ENCODE data around the gene PDE11A.

PDE11A gene

DNA sequence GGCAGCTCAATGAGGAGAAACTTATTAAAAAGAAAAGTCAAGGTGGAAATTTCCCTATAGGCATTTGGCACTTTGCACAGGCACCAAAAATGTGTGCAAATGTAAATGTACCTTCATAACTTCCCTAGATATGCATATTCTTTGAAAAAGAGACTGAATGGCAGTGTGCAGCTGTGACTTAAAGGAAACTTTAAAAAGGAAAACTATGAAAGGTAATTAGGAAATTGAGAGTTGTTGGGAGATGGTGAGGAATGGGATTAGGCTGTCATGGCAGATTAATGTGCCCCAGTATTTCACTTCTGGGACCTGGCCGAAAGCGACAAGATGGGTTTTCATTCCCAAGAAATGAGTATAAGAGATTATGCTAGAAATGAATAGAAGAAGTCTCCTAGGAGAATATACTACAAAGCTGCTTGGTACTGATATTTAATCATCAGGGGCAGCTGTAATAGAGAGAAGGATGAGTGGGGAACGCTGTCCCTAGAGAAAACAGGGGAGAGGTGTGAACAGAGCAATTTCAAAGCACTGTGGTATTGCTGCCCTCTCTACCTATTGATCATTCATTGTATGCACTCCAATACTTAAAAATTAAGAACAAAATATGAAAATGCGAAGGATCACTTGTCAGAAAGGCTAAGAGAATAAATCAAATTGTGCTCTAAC lies 366.9 kb downstream of the PDE11A start:
- no peaks in the 10 kb centered on the region for H4K20me1 ChIP-seq (ENCODE audit: low read depth, low read length)
- TF ChIP-seq, protein P1, sequence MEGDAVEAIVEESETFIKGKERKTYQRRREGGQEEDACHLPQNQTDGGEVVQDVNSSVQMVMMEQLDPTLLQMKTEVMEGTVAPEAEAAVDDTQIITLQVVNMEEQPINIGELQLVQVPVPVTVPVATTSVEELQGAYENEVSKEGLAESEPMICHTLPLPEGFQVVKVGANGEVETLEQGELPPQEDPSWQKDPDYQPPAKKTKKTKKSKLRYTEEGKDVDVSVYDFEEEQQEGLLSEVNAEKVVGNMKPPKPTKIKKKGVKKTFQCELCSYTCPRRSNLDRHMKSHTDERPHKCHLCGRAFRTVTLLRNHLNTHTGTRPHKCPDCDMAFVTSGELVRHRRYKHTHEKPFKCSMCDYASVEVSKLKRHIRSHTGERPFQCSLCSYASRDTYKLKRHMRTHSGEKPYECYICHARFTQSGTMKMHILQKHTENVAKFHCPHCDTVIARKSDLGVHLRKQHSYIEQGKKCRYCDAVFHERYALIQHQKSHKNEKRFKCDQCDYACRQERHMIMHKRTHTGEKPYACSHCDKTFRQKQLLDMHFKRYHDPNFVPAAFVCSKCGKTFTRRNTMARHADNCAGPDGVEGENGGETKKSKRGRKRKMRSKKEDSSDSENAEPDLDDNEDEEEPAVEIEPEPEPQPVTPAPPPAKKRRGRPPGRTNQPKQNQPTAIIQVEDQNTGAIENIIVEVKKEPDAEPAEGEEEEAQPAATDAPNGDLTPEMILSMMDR (IDR thresholded peaks at IDR 0.05; ENCODE audit: insufficient read depth, low read length, poor library complexity, severe bottlenecking), result no peak
- TF ChIP-seq EZH2phosphoT487 (conservative IDR thresholded peaks at IDR 0.05; ENCODE audit: low read length), result no peak
- H3K36me3 ChIP-seq (ENCODE audit: low read length), result no peaks in the 10 kb centered on the region
- no peak overlapping the region for H2AFZ ChIP-seq (ENCODE audit: low read depth, low read length, severe bottlenecking)
- no peak overlapping the region for H3K9ac ChIP-seq (ENCODE audit: low read length)
- no peak overlapping the region for H3K4me2 ChIP-seq (ENCODE audit: low read depth, low read length, poor library complexity, severe bottlenecking)
- no peaks in the 10 kb centered on the region for H3K79me2 ChIP-seq (ENCODE audit: insufficient read depth, low read length)
- H3K27ac ChIP-seq (ENCODE audit: low read depth, low read length), result no peak overlapping the region
- H3K27me3 ChIP-seq (ENCODE audit: low read length), result no peaks in the 10 kb centered on the region
- no peaks in the 10 kb centered on the region for H3K9me2 ChIP-seq (replicated peaks; ENCODE audit: insufficient read depth, low read length)
- H3F3A ChIP-seq (ENCODE audit: insufficient read depth), result no peaks in the 10 kb centered on the region
- H3K4me3 ChIP-seq (ENCODE audit: insufficient read depth, low read length, poor library complexity, severe bottlenecking), result no peak overlapping the region
- H3K9me3 ChIP-seq (ENCODE audit: insufficient read depth, low read length), result no peaks in the 10 kb centered on the region

DNA sequence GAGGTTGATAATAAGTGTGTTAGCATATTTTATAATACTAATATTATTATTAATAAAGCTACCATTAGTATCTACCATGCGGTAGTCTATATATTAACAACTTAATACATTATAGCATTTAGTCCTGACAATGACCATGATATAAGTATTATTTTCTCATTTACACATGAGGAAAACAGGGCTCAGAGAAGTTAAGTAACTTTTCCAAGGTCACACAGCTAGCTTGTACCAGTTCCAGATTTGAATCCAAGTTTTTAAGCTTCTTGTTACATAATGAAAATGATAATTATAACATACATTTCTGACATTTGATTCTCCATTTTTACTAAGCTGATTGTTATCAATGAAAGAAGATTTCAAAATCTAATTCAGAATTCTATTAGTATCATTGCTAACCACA lies 369.4 kb downstream of the PDE11A start:
- H3K9me2 ChIP-seq (replicated peaks; ENCODE audit: insufficient read depth, low read length), result no peaks in the 10 kb centered on the region
- H4K20me1 ChIP-seq (ENCODE audit: low read depth, low read length), result no peaks in the 10 kb centered on the region
- H3K4me3 ChIP-seq (ENCODE audit: insufficient read depth, low read length, poor library complexity, severe bottlenecking), result no peak overlapping the region
- no peaks in the 10 kb centered on the region for H3F3A ChIP-seq (ENCODE audit: insufficient read depth)
- H3K27me3 ChIP-seq (ENCODE audit: low read length), result no peaks in the 10 kb centered on the region
- H3K9ac ChIP-seq (ENCODE audit: low read length), result no peak overlapping the region
- no peaks in the 10 kb centered on the region for H3K36me3 ChIP-seq (ENCODE audit: low read length)
- no peak for TF ChIP-seq EZH2phosphoT487 (conservative IDR thresholded peaks at IDR 0.05; ENCODE audit: low read length)
- TF ChIP-seq, protein P1 (IDR thresholded peaks at IDR 0.05; ENCODE audit: insufficient read depth, low read length, poor library complexity, severe bottlenecking), result no peak
- H3K79me2 ChIP-seq (ENCODE audit: insufficient read depth, low read length), result no peaks in the 10 kb centered on the region
- no peak overlapping the region for H3K27ac ChIP-seq (ENCODE audit: low read depth, low read length)
- H3K9me3 ChIP-seq (ENCODE audit: insufficient read depth, low read length), result no peaks in the 10 kb centered on the region
- H2AFZ ChIP-seq (ENCODE audit: low read depth, low read length, severe bottlenecking), result no peak overlapping the region
- H3K4me2 ChIP-seq (ENCODE audit: low read depth, low read length, poor library complexity, severe bottlenecking), result no peak overlapping the region

DNA sequence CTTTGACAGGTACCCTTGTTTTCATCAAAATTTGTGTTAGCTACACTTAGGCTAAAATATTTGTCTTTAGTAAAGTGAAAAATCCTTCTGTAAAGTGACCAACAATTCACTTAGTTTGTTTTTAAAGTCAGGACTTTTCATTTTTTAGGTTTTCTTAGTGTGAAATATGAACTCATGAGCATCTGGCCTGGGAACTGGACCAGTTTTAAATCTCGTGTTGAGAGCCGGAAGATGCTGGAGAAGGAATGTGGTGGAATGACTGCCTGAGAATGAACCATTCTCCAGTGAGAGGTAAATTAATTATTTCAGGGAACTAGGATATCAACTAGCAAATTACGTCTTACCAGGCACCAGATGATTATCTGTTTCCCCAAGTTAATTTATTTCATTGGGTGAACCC lies 374.3 kb downstream of the PDE11A start:
- H3K9ac ChIP-seq (ENCODE audit: low read length), result no peak overlapping the region
- H4K20me1 ChIP-seq (ENCODE audit: low read depth, low read length), result no peaks in the 10 kb centered on the region
- H3K27me3 ChIP-seq (ENCODE audit: low read length), result no peaks in the 10 kb centered on the region
- TF ChIP-seq EZH2phosphoT487 (conservative IDR thresholded peaks at IDR 0.05; ENCODE audit: low read length), result no peak
- TF ChIP-seq, protein P1 (IDR thresholded peaks at IDR 0.05; ENCODE audit: insufficient read depth, low read length, poor library complexity, severe bottlenecking), result no peak
- H3K36me3 ChIP-seq (ENCODE audit: low read length), result no peaks in the 10 kb centered on the region
- no peak overlapping the region for H3K27ac ChIP-seq (ENCODE audit: low read depth, low read length)
- H2AFZ ChIP-seq (ENCODE audit: low read depth, low read length, severe bottlenecking), result no peak overlapping the region
- H3K9me2 ChIP-seq (replicated peaks; ENCODE audit: insufficient read depth, low read length), result no peaks in the 10 kb centered on the region
- no peaks in the 10 kb centered on the region for H3K9me3 ChIP-seq (ENCODE audit: insufficient read depth, low read length)
- no peaks in the 10 kb centered on the region for H3K79me2 ChIP-seq (ENCODE audit: insufficient read depth, low read length)
- H3K4me2 ChIP-seq (ENCODE audit: low read depth, low read length, poor library complexity, severe bottlenecking), result no peak overlapping the region
- no peaks in the 10 kb centered on the region for H3F3A ChIP-seq (ENCODE audit: insufficient read depth)
- H3K4me3 ChIP-seq (ENCODE audit: insufficient read depth, low read length, poor library complexity, severe bottlenecking), result no peak overlapping the region

All from SU-DHL-6 (cell line).